ENCODE data around the gene MLYCD. TPM values are rescaled to one million over a fixed set of nuclear protein-coding genes. Genes with fewer than 3 reads are reported as not detected.

MLYCD gene
- total RNA-seq, 1 donor from 2014 or later, result 10.8 TPM

DNA sequence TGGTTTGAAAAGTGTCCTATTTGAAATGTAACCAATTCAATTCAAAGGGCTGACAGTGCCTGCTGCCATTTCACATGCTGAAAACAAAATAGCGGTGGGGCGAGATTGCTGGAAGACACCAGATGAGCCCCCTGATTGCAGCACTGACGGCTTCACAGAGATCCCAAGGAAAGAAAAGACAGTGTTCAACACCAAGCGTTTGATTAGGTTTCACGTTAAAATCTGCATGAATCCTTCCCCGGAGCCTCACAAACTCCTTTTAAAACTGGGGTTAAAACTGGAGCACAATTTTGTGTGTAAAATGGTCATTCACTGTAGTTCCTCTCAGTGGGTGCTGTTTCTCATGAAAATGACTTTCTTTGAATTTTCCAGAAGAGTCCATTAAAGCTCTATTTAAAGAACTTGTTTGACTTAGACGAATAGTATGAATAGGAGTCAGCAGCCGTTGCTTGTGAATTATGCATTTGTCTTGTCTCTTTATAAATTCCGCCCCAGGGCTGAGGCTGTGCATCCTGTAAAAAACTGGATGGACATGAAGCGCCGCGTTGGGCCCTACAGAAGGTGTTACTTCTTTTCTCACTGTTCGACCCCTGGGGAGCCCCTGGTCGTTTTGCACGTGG lies 8.8 kb downstream of the MLYCD start:
- H3K4me3 Mint-ChIP-seq, result no peak overlapping the region
- CTCF ChIA-PET, result no interaction called here
- no peaks in the 10 kb centered on the region for H3K27me3 Mint-ChIP-seq
- DNase-seq (no peak), ATAC-seq (ENCODE audit: low read depth) (no peak)
- H3K27ac Mint-ChIP-seq, result no peak overlapping the region
- POLR2A ChIA-PET, result no interaction called here
- H3K9me3 Mint-ChIP-seq, result no peaks in the 10 kb centered on the region
- intact Hi-C loops (cut with micrococcal nuclease), result no loop called here
- peaks cover 1% of the 10 kb centered on the region for H3K4me1 Mint-ChIP-seq
- TF ChIP-seq, protein P1, sequence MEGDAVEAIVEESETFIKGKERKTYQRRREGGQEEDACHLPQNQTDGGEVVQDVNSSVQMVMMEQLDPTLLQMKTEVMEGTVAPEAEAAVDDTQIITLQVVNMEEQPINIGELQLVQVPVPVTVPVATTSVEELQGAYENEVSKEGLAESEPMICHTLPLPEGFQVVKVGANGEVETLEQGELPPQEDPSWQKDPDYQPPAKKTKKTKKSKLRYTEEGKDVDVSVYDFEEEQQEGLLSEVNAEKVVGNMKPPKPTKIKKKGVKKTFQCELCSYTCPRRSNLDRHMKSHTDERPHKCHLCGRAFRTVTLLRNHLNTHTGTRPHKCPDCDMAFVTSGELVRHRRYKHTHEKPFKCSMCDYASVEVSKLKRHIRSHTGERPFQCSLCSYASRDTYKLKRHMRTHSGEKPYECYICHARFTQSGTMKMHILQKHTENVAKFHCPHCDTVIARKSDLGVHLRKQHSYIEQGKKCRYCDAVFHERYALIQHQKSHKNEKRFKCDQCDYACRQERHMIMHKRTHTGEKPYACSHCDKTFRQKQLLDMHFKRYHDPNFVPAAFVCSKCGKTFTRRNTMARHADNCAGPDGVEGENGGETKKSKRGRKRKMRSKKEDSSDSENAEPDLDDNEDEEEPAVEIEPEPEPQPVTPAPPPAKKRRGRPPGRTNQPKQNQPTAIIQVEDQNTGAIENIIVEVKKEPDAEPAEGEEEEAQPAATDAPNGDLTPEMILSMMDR (IDR thresholded peaks at IDR 0.05), result no peak
- peaks cover 67% of the 10 kb centered on the region for H3K36me3 Mint-ChIP-seq (ENCODE audit: low read depth)

DNA sequence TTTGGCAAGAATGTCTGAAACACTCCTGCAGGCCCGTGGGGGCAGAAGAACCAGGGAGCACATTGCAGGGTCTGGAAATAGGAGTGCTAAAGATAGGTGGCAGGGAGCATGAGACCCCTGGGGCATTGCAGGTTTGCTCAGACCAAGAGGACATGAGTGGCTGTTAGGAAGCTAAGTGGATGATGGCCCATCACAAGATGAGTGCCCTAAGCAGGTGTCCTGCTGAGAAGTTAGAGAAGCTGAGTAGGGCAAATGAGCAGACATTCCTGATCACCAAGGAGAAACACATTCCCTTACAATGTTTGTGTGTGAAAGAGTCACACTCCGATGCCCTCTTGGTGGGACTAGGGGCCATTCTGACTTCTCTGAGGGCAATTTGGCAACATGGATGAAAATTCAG lies 9.9 kb downstream of the MLYCD start:
- Mint-ChIP-seq H3K27me3 (no peaks in the 10 kb centered on the region), H3K9me3 (no peaks in the 10 kb centered on the region), H3K4me3 (no peak overlapping the region), H3K36me3 (ENCODE audit: low read depth) (peaks cover 75% of the 10 kb centered on the region), H3K4me1 (no peaks in the 10 kb centered on the region), H3K27ac (no peak overlapping the region)
- no peak for DNase-seq
- no peak for ATAC-seq (ENCODE audit: low read depth)
- POLR2A ChIA-PET, result no interaction called here
- intact Hi-C loops (cut with micrococcal nuclease), result no loop called here
- CTCF ChIA-PET, result no interaction called here
- TF ChIP-seq, protein P1 (IDR thresholded peaks at IDR 0.05), result no peak

DNA sequence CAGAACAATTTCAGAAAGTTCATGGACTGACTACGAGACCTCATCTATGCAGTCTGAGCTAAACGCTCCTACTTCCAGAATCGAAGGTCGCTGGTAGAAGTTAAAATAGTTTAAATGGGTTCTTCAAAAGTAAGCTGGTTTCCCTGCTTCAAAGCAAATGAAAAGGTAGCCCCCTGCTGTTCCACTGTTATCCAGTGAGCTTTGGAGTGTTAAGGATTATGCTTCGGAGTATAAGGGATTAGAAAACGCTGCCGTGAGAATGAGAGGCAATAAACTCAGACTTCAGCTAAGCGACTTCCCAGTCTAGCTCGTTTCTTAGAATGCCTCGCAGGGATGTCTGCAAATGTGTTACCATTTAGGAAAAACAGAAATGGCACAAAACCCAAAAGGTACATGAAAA lies 12.4 kb downstream of the MLYCD start:
- H3K9me3 Mint-ChIP-seq, result no peaks in the 10 kb centered on the region

DNA sequence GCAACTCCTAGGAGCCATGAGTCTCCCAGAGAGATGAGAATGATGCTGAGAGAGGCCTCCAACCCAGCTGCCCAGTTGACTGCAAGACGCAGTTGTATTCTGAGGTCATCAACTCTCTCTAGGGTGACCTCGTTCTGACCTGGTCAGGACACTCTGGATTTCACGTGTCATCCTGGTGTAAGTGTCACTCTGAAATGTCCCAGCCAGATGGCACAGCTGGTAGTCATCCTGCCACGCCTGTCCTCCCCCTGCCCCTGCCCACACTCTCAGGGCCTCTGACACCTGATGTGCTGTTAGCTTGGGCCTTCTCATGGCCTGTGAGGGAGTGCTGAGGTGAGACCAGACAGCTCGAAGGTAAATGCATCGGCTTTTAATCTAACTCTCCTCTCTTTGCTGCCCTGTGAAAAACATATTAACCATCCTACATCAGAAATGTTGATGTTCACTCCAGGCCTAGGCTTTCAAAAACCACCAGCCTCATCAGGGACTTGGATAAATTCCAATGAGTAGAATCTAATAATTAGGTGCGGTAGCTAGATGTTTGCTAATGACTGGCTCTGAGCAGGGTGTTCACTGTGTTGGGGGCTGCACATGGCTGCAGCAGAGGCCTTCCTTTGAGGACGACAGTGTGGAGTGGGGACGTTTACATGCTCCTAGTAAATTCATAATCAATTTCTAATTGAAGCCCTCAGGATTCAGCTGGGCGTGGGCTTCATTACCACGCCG lies 13.8 kb downstream of the MLYCD start:
- no peak for DNase-seq
- H3K4me3 Mint-ChIP-seq, result no peak overlapping the region
- no peak overlapping the region for H3K27ac Mint-ChIP-seq
- peaks cover 83% of the 10 kb centered on the region for H3K36me3 Mint-ChIP-seq (ENCODE audit: low read depth)
- no peak for ATAC-seq (ENCODE audit: low read depth)
- no peaks in the 10 kb centered on the region for H3K9me3 Mint-ChIP-seq
- CTCF ChIA-PET, result interaction anchor here (1.5 kb wide), 1 partner anchor 13 kb away, joined by 5 read pairs; no protein-coding TSS in a partner anchor
- TF ChIP-seq, protein P1 (IDR thresholded peaks at IDR 0.05), result no peak
- no peaks in the 10 kb centered on the region for H3K4me1 Mint-ChIP-seq
- no peaks in the 10 kb centered on the region for H3K27me3 Mint-ChIP-seq
- intact Hi-C loops (cut with micrococcal nuclease), result no loop called here
- POLR2A ChIA-PET, result no interaction called here

More for the DNA sequence above, 12.4 kb downstream of the MLYCD start:
- DNase-seq (no peak), ATAC-seq (ENCODE audit: low read depth) (no peak)
- H3K27ac Mint-ChIP-seq, result no peak overlapping the region
- no peaks in the 10 kb centered on the region for H3K27me3 Mint-ChIP-seq
- ChIA-PET POLR2A (interaction anchor here (0.6 kb wide), 1 partner anchor 40 kb away, joined by 4 read pairs; no protein-coding TSS in a partner anchor), CTCF (interaction anchor here (1.3 kb wide), 1 partner anchor 85 kb away, joined by 6 read pairs; no protein-coding TSS in a partner anchor)
- H3K4me3 Mint-ChIP-seq, result no peak overlapping the region
- H3K4me1 Mint-ChIP-seq, result no peaks in the 10 kb centered on the region
- TF ChIP-seq, protein P1 (IDR thresholded peaks at IDR 0.05), result no peak
- intact Hi-C loops (cut with micrococcal nuclease), result no loop called here
- peaks cover 88% of the 10 kb centered on the region for H3K36me3 Mint-ChIP-seq (ENCODE audit: low read depth)

DNA sequence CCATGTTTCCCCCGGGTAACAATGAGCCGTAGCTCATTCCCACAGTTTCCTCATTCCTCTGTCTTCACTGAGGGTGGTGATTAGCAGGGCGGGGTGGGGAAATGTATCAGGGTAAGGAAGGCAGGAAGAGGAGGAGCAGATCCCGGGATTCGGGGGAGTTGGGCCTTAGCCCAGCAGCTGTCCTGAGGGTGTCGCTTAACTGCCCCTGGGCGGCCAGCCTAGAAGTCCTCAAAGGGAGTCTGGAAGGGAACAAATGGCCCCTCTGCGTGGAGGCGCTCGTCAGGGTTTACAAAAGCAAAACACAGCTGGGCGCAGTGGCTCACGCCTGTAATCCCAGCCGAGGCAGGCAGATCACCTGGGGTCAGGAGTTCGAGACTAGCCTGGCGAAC lies 14.3 kb downstream of the MLYCD start:
- POLR2A ChIA-PET, result no interaction called here
- peaks cover 86% of the 10 kb centered on the region for H3K36me3 Mint-ChIP-seq (ENCODE audit: low read depth)
- H3K4me1 Mint-ChIP-seq, result no peaks in the 10 kb centered on the region
- DNase-seq (no peak), ATAC-seq (ENCODE audit: low read depth) (no peak)
- no peak overlapping the region for H3K27ac Mint-ChIP-seq
- CTCF ChIA-PET, result interaction anchor here (1.5 kb wide), 1 partner anchor 13 kb away, joined by 5 read pairs; no protein-coding TSS in a partner anchor
- intact Hi-C loops (cut with micrococcal nuclease), result no loop called here
- H3K9me3 Mint-ChIP-seq, result no peaks in the 10 kb centered on the region
- H3K4me3 Mint-ChIP-seq, result no peak overlapping the region
- H3K27me3 Mint-ChIP-seq, result no peaks in the 10 kb centered on the region
- TF ChIP-seq, protein P1 (IDR thresholded peaks at IDR 0.05), result no peak

Measured in activated B cell treated with CpG ODN at 0.5 μM for 24 hours (primary cell).